Measurements from ENCODE around the gene PTGER3. TPM values are rescaled to one million over a fixed set of nuclear protein-coding genes. Genes with fewer than 3 reads are reported as not detected.

The PTGER3 gene
- total and polyA plus RNA-seq, 2 of the 4 experiments (the other 2 are of a cell fraction) = not detected

DNA sequence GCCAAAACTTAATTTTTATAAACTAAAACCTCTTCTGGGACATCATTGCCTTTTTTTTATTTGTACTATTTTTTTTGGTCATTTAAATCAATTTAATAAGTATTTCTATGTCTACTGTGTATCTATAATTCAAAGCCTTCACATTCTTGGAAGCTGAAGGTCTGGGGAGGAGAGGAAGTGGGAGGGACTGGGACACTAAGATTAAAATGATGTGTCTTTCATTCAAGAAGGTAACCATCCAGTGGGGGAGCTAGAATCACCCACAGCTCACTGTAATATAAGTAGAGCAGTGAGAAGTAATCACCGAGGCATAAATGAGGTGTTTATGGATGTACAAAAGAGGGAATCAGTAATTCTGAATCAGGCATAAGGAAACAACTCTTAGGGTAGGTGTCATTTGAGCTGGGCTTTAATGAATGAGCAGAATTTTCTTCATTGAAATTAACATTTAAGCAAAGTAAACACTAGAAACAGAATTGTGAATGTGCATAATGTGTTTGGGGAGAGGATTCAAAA, 52.8 kb downstream of the PTGER3 start:
- dilution Hi-C loops (cut with HindIII; ENCODE audit: low sequenced_read_pairs, unreplicated experiment) (no loop called here), in situ Hi-C loops (cut with MboI; ENCODE audit: low sequenced_read_pairs) (no loop called here), intact Hi-C loops (cut with micrococcal nuclease) (no loop called here)
- no peaks in the 10 kb centered on the region for H3K9me1 ChIP-seq (ENCODE audit: insufficient read depth, low read length)
- H3K79me1 ChIP-seq (ENCODE audit: low read depth in 1 of 2, low read length in 2 of 2) = no peaks in the 10 kb centered on the region
- H3K4me3 ChIP-seq (ENCODE audit: insufficient read depth, low read depth, low read length) = no peak overlapping the region
- DNase-seq (no peak), ATAC-seq (ENCODE audit: low read depth) (no peak)
- H3K36me3 ChIP-seq (ENCODE audit: control insufficient read depth, insufficient read depth, low read length) = no peaks in the 10 kb centered on the region
- no peak overlapping the region for H2BK120ac ChIP-seq (ENCODE audit: low read depth, low read length)
- no peaks in the 10 kb centered on the region for H3K27me3 ChIP-seq (ENCODE audit: control insufficient read depth, insufficient read depth, low read length)
- no peak overlapping the region for H2BK5ac ChIP-seq (ENCODE audit: low read depth, low read length, poor library complexity, severe bottlenecking)
- no peaks in the 10 kb centered on the region for H4K20me1 ChIP-seq (ENCODE audit: insufficient read depth, low read length)
- POLR2A ChIA-PET (ENCODE audit: unreplicated experiment) = no interaction called here
- no peaks in the 10 kb centered on the region for H3K4me1 ChIP-seq (ENCODE audit: control insufficient read depth, insufficient read depth, low read length)
- BruUV-seq (replicated peaks) = no TSS peak
- no peak overlapping the region for H2BK15ac ChIP-seq (ENCODE audit: low read depth, low read length)
- no peak overlapping the region for H3K9ac ChIP-seq (ENCODE audit: low read depth, low read length)
- no peak overlapping the region for H4K5ac ChIP-seq (ENCODE audit: low read depth, low read length)
- H2AK5ac ChIP-seq (ENCODE audit: low read depth, low read length) = no peak overlapping the region
- WGBS, 2 experiments (ENCODE audit: extremely low coverage in 2 of 2, insufficient read length in 1 of 2) = no CpG with 5 or more reads among the region's 1 CpG
- no peak overlapping the region for H2AFZ ChIP-seq (replicated peaks; ENCODE audit: low read length, poor library complexity)
- no peak overlapping the region for H4K8ac ChIP-seq (ENCODE audit: low read depth in 2 of 2, low read length in 2 of 2)
- H2AK9ac ChIP-seq (replicated peaks; ENCODE audit: low read depth, low read length, poor library complexity) = no peak overlapping the region
- no peak overlapping the region for H3K4me2 ChIP-seq (ENCODE audit: low read depth, low read length)
- H3K27ac ChIP-seq (ENCODE audit: insufficient read depth, low read length) = no peak overlapping the region
- no peak overlapping the region for H2BK20ac ChIP-seq (ENCODE audit: low read depth, low read length)
- no peak overlapping the region for H3K23ac ChIP-seq (ENCODE audit: low read depth, low read length)
- no peak overlapping the region for H3K14ac ChIP-seq (replicated peaks; ENCODE audit: low read depth, low read length)
- TF ChIP-seq POLR2A (IDR thresholded peaks at IDR 0.05; ENCODE audit: low read depth, low read length) = no peak
- TF ChIP-seq RAD21 (IDR thresholded peaks at IDR 0.05; ENCODE audit: low read length) = no peak
- TF ChIP-seq RCOR1 (IDR thresholded peaks at IDR 0.05; ENCODE audit: insufficient replicate concordance, low read length) = no peak
- no peak for TF ChIP-seq MXI1 (IDR thresholded peaks at IDR 0.05; ENCODE audit: borderline replicate concordance, low read depth, low read length)
- TF ChIP-seq, protein P1, sequence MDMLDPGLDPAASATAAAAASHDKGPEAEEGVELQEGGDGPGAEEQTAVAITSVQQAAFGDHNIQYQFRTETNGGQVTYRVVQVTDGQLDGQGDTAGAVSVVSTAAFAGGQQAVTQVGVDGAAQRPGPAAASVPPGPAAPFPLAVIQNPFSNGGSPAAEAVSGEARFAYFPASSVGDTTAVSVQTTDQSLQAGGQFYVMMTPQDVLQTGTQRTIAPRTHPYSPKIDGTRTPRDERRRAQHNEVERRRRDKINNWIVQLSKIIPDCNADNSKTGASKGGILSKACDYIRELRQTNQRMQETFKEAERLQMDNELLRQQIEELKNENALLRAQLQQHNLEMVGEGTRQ (IDR thresholded peaks at IDR 0.05; ENCODE audit: low read depth, low read length) = no peak
- TF ChIP-seq CHD1 (IDR thresholded peaks at IDR 0.05; ENCODE audit: low read depth, low read length) = no peak
- TF ChIP-seq SMC3 (IDR thresholded peaks at IDR 0.05; ENCODE audit: low read depth, low read length) = no peak
- no peak for TF ChIP-seq NFE2L2 (IDR thresholded peaks at IDR 0.05; ENCODE audit: low read depth, low read length)
- TF ChIP-seq FOS (IDR thresholded peaks at IDR 0.05; ENCODE audit: low read depth, low read length) = no peak
- no peak for TF ChIP-seq MAZ (IDR thresholded peaks at IDR 0.05; ENCODE audit: borderline replicate concordance, low read depth, low read length)
- TF ChIP-seq BHLHE40 (IDR thresholded peaks at IDR 0.05; ENCODE audit: low read depth, low read length) = no peak
- no peak for TF ChIP-seq CEBPB (IDR thresholded peaks at IDR 0.05; ENCODE audit: low read depth, low read length)
- H3K4ac ChIP-seq (ENCODE audit: low read depth, low read length) = no peak overlapping the region
- no peak overlapping the region for H4K91ac ChIP-seq (ENCODE audit: insufficient read depth, low read depth, low read length)
- H3K56ac ChIP-seq (ENCODE audit: extremely low read depth, insufficient read depth, low read length) = no peak overlapping the region
- H3K9me3 ChIP-seq (ENCODE audit: control insufficient read depth, insufficient read depth, low read length) = no peaks in the 10 kb centered on the region
- no peak overlapping the region for H3K18ac ChIP-seq (ENCODE audit: low read depth, low read length)
- CTCF ChIA-PET = interaction anchor here (1.1 kb wide), 1 partner anchor 16 kb away, joined by 3 read pairs; no protein-coding TSS in a partner anchor
